Activated naive CD4-positive, alpha-beta T cell treated with Interleukin-2 at 50 U/mL for 16 hours (primary cell): ENCODE data around the gene SHISA7.

Source experiments
- DNase-seq: peaks from one replicate; pipeline ENCODE4 v3.0.0-alpha.2; 2020

Gene SHISA7

DNA sequence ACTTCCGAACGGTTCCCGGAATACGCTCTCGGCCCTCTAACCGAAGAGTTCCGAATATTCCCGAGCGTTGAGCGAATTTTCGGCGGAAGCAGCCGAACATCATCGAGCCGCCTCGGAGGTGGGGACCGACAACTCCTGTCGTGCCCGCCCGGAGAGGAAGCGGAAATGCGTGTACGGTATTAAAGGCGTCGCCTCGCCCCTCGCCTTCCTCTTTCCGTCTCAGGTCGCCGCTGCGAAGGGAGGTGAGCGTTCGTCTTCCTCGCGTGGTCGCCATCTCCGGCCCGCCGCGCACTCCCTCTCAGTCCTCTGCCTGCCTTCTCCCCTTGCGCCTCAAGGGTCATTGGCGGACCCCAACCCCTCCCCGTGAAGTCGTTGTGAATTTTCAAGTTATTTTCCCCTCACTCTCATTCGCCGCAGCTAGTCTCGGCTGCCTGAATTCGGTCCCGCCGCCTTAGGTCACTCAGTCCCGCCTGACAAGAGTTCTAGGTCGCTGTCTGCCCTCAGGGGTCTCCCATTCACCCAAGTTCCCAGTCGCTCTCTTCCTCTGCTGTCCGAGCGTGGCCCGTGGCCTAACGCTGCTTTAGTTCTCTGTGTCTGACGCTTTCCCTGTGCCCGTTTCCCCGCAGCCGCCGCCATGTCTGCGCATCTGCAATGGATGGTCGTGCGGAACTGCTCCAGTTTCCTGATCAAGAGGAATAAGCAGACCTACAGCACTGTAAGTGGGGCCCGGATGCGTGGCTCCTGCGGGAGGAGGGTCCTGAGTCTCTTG is 57.2 kb downstream of the SHISA7 start, which contains the start of gene RPL28:
Gene RPL28, plus strand, starts transcription at position 209 of the 769 bp plus-strand sequence. Its CDS starts 426 bp downstream, at position 635.
- DNase-seq, result peak; percentile 98

DNA sequence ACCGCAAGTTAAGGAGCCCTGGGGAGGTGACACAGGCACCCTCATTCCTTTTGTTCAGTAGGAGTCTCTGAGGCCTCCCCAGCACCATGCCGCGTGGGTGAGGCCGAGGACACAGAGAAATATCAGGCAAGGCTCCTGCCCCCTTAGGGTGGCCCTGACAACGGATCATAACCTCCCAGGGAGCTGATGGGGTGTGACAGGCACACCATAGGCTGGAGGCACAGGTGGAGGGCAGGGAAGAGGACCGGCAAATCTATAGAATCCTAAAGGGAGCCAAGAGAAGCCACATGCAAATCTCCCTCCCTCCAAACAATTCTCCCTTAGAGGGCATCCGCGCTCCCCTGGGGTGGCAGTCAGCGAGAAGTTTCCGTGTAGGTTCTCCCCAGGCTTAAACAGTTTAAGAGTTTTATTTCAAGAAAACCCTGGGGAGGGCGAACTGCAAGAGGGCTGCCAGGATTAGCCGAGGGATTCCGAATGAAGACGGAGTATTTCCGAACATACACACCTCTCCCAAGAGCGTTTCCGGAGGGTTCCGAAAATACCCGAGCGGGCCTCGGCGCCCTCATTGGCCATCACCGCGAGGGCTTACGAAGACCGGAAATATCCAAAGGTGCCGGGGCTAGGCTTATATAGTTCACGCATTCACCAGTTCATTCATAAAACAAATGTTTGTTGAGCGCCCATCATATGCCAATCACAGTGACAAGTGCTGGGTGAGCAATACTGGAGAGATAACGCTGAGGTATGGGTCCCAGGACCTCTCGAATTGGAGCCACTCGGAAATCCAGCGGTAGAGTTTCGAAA is 58.0 kb downstream of the SHISA7 start:
- peak; percentile 95 for DNase-seq

DNA sequence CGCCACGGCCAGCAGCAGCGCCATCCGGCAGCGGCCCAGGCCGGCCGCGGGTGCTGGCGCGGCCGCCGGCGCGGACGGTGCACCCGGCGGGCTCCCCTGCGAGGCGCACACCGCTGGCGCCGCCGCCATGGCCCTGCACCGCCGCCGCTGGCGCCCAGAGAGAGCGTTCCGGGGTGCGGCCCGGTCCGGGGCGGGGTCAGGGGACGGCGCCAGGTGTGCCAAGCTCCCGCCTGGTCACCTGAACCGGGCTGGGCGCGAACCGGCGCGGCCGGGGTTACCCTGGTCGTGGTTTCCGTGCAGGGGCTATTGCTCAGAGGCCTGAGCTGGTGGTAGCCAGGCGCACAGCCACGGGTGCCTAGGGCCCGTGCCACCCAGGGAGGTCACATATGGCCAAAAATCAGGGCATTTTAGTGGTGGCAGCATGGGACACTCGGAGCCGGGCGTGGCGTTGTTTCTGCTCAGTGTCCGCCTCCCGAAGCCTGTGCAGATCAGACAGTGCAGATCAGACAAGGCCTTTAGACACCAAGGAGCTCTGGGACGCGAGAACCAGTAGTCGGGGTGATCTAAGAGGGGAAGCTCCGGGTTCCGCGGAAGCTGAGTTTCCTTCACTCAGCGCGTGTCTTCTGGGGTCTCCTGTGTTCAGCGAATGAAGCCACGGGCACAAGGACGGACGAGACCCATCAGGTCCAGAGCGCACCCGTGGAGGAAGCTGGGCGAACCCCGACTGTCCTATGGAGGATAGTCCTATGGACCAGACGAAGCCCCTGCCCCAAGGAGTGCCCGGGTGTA is 58.8 kb downstream of the SHISA7 start, which contains the start of gene TMEM238:
Gene TMEM238, minus strand, starts transcription at position 162 of the 789 bp plus-strand sequence. Its CDS starts 33 bp downstream, at position 129.
- DNase-seq, result peak; percentile 47

DNA sequence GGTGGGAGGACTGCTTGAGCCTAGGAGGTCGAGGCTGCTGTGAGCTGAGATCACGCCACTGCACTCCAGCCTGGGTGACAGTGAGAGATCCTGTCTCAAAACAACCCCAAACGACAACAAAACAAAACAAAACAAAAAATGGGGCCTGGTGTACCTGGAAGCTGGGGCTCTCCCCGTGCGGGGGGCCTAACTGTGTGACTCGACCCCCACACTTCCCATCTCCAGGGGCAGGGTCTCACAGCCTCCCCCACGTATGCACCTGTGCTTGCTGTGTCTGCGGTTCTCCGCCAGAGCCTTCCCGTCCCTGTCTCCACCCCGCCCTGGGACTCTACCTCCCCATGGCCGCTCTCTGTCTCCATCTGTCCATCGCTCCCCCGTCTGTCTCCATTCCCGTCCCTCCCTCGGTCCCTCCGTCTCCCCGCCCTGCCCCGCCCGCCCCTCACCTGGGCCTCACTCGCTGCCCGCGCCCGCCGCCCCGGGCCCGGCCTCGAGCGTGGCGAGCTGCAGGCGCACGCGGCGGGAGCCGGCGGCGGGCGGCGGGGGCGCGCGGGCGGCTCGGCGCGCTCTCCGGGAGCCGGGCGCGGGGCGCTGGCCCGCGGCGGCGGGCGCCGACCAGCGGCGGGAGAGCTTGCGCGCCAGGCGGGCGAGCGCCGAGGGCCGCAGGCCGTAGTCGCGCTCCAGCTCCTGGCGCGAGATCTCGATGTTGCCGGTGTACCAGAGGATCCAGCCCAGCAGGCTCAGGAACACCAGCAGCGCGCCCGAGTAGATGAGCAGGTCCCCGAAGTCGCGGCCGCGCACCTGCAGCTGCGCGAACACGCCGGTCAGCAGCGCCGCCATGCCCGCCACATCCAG is 59.6 kb downstream of the SHISA7 start:
- peak; percentile 51 for DNase-seq

DNA sequence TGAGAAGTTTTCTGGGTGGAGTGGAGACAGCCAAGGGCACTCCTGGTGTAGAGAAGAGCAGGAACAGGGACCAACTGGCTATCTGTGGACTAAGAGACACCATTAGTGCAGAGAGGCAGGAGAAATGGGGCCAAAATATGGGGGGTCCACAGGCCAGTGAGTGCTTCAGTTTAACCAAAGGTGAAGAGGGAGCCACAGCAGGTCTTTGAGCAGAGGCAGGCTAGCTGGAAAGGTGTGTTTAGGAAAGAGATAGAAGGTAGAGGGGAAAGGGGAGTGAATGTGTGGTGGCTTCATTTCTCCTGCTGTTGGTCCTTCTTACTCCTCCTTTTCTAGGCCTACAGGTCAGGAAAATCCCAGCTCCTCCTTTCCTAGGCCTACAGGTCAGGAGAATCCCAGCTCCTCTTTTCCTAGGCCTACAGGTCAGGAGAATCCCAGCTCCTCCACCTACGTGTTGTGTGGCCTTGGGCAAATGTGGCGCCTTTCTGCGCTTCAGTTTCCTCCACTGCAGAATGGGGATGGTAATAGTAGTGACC is 60.5 kb downstream of the SHISA7 start:
- DNase-seq, result no peak

DNA sequence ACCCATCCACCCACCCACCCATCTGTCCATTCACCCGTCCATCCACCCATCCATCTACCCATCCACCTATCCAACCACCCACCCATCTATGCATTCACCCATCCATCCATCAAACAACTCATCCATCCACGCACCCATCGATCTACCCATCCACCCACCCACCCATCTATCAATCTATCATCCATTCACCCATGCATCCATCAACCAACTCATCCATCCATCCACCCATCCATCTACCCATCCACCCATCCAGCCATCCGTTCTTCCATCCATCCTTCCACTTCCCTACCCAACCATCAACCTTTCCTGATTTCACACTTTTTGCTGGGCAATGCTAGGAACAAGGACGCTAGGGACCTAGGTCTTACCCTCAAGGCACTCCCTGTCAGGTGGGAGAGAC is 61.1 kb downstream of the SHISA7 start:
- no peak for DNase-seq

DNA sequence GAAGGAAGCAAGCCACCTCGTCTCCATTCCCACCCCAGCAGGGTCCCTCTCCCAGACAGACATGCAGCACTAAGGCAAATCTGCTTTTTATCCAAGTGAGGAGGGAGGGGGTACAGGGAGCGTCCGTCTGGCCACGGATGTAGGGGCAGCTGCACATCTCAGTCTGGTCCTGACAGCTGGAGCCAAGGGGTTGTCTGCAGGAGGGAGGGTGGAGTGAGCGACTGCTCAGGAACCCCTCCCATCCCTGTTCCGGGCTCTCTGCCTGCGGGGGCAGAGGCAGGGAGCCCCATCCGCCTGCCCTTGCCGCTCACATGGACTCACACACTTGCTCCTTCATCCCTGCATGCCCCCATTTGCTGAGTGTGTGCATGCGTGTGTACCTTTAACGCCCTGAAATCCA is 63.9 kb downstream of the SHISA7 start:
- DNase-seq, result no peak
